HepG2 (cell line): Measurements from ENCODE around the gene ALOXE3. TPM values are rescaled to one million over a fixed set of nuclear protein-coding genes. Genes with fewer than 3 reads are reported as not detected.
A peak's percentile ranks its signal among the peaks of the same experiment; 100 is the strongest.

ENCODE experiments used
- AGO1 ChIP-seq: fragments of 200-400 bp; formaldehyde crosslinking; IDR thresholded peaks from 2 replicates; pipeline ENCODE4 v1.6.1; 2017; ENCODE audit warnings: mild to moderate bottlenecking, low read depth, low read length, moderate library complexity; ENCODE audit not compliant: poor library complexity, severe bottlenecking
- BRCA1 ChIP-seq: sonication (generic); formaldehyde crosslinking; IDR thresholded peaks from 2 replicates; pipeline ENCODE4 v1.4.0; 2020; ENCODE audit warnings: missing genetic modification reagents
- CBX2 ChIP-seq, 2 experiments: fragments of 200-600 bp in 1 of 2; sonication (generic); formaldehyde crosslinking in 1 of 2; IDR thresholded peaks; 2 replicates each; pipeline versions ENCODE4 v1.7.0 to v1.8.1; 2018 to 2022; ENCODE audit warnings: low read depth in 2 of 2, low read length in 1 of 2, mild to moderate bottlenecking in 1 of 2, missing genetic modification reagents in 1 of 2
- EHMT2 ChIP-seq: fragments of 200-600 bp; sonication (generic); IDR thresholded peaks from 2 replicates; pipeline ENCODE4 v1.7.0; 2017; ENCODE audit warnings: antibody characterized with exemption, low read depth, low read length, borderline replicate concordance
- ESRRA ChIP-seq: sonication (generic); formaldehyde crosslinking; IDR thresholded peaks from 2 replicates; pipeline ENCODE4 v1.5.1; 2020; ENCODE audit warnings: mild to moderate bottlenecking, low read depth, missing genetic modification reagents
- GABPB1 ChIP-seq: IDR thresholded peaks from 2 replicates; pipeline ENCODE4 v1.6.1; 2016; ENCODE audit warnings: mild to moderate bottlenecking, missing genetic modification reagents, moderate library complexity, missing compliant biosample characterization
- IRF9 ChIP-seq: sonication (generic); formaldehyde crosslinking; IDR thresholded peaks from 2 replicates; pipeline ENCODE4 v1.8.0; 2022; ENCODE audit warnings: missing genetic modification reagents, mild to moderate bottlenecking, borderline replicate concordance
- JUNB ChIP-seq: sonication (generic); formaldehyde crosslinking; IDR thresholded peaks from 2 replicates; pipeline ENCODE4 v1.8.0; 2022; ENCODE audit warnings: missing genetic modification reagents, mild to moderate bottlenecking, borderline replicate concordance
- NCOR1 ChIP-seq: fragments of 200-600 bp; sonication (generic); IDR thresholded peaks from 2 replicates; pipeline ENCODE4 v1.7.0; 2017; ENCODE audit warnings: antibody characterized with exemption, low read length, borderline replicate concordance
- PBX3 ChIP-seq: sonication (generic); formaldehyde crosslinking; IDR thresholded peaks from 2 replicates; pipeline ENCODE4 v1.8.1; 2023; ENCODE audit warnings: missing genetic modification reagents, inconsistent platforms, borderline replicate concordance
- POLR2AphosphoS2 ChIP-seq: IDR thresholded peaks from 2 replicates; pipeline ENCODE4 v1.6.1; 2011; ENCODE audit warnings: low read depth, low read length, improper control_type of control experiment
- POLR2AphosphoS5 ChIP-seq: IDR thresholded peaks from 2 replicates; pipeline ENCODE4 v1.6.1; 2012; ENCODE audit warnings: low read depth, low read length
- SMC3 ChIP-seq: IDR thresholded peaks from 2 replicates; pipeline ENCODE4 v1.6.1; 2011; ENCODE audit warnings: low read length, improper control_type of control experiment
- TARDBP ChIP-seq: sonication (generic); formaldehyde crosslinking; IDR thresholded peaks from 2 replicates; pipeline ENCODE4 v1.8.0; 2022; ENCODE audit warnings: mild to moderate bottlenecking, missing genetic modification reagents
- TOE1 ChIP-seq: sonication (generic); formaldehyde crosslinking; IDR thresholded peaks from 2 replicates; pipeline ENCODE4 v1.4.0; 2020; ENCODE audit warnings: mild to moderate bottlenecking, missing genetic modification reagents
- ZFX ChIP-seq: sonication (generic); formaldehyde crosslinking; IDR thresholded peaks from 2 replicates; pipeline ENCODE4 v1.4.0; 2020; ENCODE audit warnings: mild to moderate bottlenecking, low read depth, missing genetic modification reagents, moderate library complexity
- ZNF75D ChIP-seq: sonication (generic); formaldehyde crosslinking; IDR thresholded peaks from 2 replicates; pipeline ENCODE4 v1.8.1; 2023; ENCODE audit warnings: missing genetic modification reagents, mild to moderate bottlenecking, borderline replicate concordance
- ZNF776 ChIP-seq: sonication (generic); formaldehyde crosslinking; IDR thresholded peaks from 2 replicates; pipeline ENCODE4 v1.4.0; 2020; ENCODE audit warnings: mild to moderate bottlenecking, missing genetic modification reagents
- ZNF790 ChIP-seq: sonication (generic); formaldehyde crosslinking; IDR thresholded peaks from 2 replicates; pipeline ENCODE4 v1.8.0; 2022; ENCODE audit warnings: missing genetic modification reagents, mild to moderate bottlenecking, borderline replicate concordance
- polyA plus RNA-seq, 8 experiments: library from polyadenylated mRNA; depleted of rRNA in 3 of 8; stranded (reverse) in 7 of 8; unstranded in 1 of 8; fragments of >200 nt; fragmentation: Illumina TruSeq in 4 of 8; extraction: Trizol in 4 of 8; gene quantifications; 2 replicates each; pipeline versions ENCODE4 v1.2.1 to v1.2.3, GENCODE V29; 2011 to 2016; ENCODE audit warnings: low read depth in 4 of 8, missing spikeins in 1 of 8, mixed read lengths in 1 of 8; ENCODE audit not compliant: insufficient read depth in 1 of 8
- total RNA-seq, 5 experiments: library from RNA; depleted of rRNA; stranded (reverse); fragments of >200 nt; fragmentation: Illumina TruSeq; extraction: Trizol; gene quantifications; 2 replicates each; pipeline ENCODE4 v1.2.3, GENCODE V29; 2016; ENCODE audit warnings: low read depth in 1 of 5
- TF ChIP-seq, protein P1 (sequence below): sonication (generic); formaldehyde crosslinking; IDR thresholded peaks from 2 replicates; pipeline ENCODE4 v1.5.0; 2020; ENCODE audit warnings: mild to moderate bottlenecking, missing genetic modification reagents
- TF ChIP-seq, protein P2 (sequence below): sonication (generic); formaldehyde crosslinking; IDR thresholded peaks from 2 replicates; pipeline ENCODE4 v1.8.0; 2022; ENCODE audit warnings: mild to moderate bottlenecking, missing genetic modification reagents

ALOXE3 gene
- total and polyA plus RNA-seq, 2 of the 13 experiments (the other 11 are each of a cell fraction or from before 2014, with no cell fraction given), result 0.07 TPM; not detected in 1

DNA sequence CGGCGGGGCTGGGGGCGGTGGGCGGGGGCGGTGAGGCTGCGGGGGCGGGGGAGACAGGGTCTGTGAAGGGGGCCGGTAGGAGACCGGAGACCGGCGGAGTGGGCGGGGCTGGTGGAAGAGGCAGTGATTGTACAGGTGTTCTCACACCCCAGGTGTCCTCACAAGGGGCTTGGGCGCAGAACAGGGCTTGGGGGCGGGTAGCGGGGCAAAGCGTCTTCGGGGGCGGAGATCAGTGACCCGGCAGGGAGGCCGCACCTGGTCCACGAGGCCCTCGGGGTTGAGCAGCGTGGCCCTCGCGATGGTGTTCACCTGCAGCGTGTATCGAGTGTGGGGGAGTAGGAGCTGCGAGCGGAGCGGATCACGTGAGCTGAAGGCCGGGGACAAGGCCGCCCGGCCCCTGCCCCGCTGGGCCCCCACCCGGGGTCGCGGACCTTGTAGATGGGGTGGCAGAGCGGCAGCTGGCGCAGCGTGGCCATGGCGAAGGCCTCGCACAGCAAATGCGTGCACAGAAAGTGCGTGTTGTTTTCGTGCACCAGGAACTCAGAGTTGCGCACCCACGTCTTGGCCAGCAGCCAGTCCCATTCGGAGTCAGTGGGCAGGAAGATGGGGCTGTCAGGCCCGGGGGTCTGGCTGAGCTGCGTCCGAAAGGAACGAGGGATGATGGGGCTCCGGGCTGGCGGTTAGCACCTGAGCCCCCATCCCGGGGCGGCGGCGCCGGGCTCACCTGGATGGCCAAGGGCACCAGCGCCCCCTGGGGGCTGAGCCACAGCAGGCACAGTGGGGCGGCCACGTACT lies 8.5 kb downstream of the ALOXE3 start (continued):
- no peak for TF ChIP-seq POLR2AphosphoS5
- TF ChIP-seq EHMT2, result no peak
- TF ChIP-seq ZFX (CRISPR knock-in tag), result no peak
- no peak for TF ChIP-seq JUNB (CRISPR knock-in tag)
- no peak for TF ChIP-seq POLR2AphosphoS2
- peak; percentile 41 for TF ChIP-seq AGO1
- TF ChIP-seq ZNF790 (CRISPR knock-in tag), result no peak
- TF ChIP-seq ESRRA (CRISPR knock-in tag), result no peak
- TF ChIP-seq ZNF75D (CRISPR knock-in tag), result no peak
- TF ChIP-seq, protein P1, sequence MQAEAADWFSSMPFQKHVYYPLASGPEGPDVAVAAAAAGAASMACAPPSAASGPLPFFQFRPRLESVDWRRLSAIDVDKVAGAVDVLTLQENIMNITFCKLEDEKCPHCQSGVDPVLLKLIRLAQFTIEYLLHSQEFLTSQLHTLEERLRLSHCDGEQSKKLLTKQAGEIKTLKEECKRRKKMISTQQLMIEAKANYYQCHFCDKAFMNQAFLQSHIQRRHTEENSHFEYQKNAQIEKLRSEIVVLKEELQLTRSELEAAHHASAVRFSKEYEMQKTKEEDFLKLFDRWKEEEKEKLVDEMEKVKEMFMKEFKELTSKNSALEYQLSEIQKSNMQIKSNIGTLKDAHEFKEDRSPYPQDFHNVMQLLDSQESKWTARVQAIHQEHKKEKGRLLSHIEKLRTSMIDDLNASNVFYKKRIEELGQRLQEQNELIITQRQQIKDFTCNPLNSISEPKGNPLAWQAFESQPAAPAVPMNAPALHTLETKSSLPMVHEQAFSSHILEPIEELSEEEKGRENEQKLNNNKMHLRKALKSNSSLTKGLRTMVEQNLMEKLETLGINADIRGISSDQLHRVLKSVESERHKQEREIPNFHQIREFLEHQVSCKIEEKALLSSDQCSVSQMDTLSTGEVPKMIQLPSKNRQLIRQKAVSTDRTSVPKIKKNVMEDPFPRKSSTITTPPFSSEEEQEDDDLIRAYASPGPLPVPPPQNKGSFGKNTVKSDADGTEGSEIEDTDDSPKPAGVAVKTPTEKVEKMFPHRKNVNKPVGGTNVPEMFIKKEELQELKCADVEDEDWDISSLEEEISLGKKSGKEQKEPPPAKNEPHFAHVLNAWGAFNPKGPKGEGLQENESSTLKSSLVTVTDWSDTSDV (CRISPR knock-in tag), result no peak
- peak; percentile 8; the same call in 1 of the 2 replicates for TF ChIP-seq SMC3
- TF ChIP-seq TARDBP, result no peak
- TF ChIP-seq, protein P2, sequence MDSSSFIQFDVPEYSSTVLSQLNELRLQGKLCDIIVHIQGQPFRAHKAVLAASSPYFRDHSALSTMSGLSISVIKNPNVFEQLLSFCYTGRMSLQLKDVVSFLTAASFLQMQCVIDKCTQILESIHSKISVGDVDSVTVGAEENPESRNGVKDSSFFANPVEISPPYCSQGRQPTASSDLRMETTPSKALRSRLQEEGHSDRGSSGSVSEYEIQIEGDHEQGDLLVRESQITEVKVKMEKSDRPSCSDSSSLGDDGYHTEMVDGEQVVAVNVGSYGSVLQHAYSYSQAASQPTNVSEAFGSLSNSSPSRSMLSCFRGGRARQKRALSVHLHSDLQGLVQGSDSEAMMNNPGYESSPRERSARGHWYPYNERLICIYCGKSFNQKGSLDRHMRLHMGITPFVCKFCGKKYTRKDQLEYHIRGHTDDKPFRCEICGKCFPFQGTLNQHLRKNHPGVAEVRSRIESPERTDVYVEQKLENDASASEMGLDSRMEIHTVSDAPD (CRISPR knock-in tag), result no peak
- TF ChIP-seq CBX2 (IDR thresholded peaks at IDR 0.05; ENCODE audit: low read depth, low read length), result no peak
- TF ChIP-seq CBX2 (CRISPR knock-in tag; IDR thresholded peaks at IDR 0.05; ENCODE audit: low read depth), result no peak
- no peak for TF ChIP-seq BRCA1 (CRISPR knock-in tag)
- TF ChIP-seq IRF9 (CRISPR knock-in tag), result no peak
- no peak for TF ChIP-seq PBX3 (CRISPR knock-in tag)
- TF ChIP-seq GABPB1 (CRISPR knock-in tag), result peak; percentile 49; the same call in 1 of the 2 replicates
- TF ChIP-seq NCOR1, result no peak
- TF ChIP-seq TOE1 (CRISPR knock-in tag), result no peak
- TF ChIP-seq ZNF776 (CRISPR knock-in tag), result no peak
